Loucy (cell line): ENCODE data around the gene GPR61.

Source experiments
- EZH2phosphoT487 ChIP-seq: fragments of 200-600 bp; IDR thresholded peaks from 2 replicates; pipeline ENCODE4 v1.6.1; 2018; ENCODE audit warnings: antibody characterized with exemption, mild to moderate bottlenecking, moderate library complexity, borderline replicate concordance
- TF ChIP-seq, protein P1 (sequence below): fragments of 200-600 bp; sonication (generic); conservative IDR thresholded peaks from 2 replicates; pipeline ENCODE4 v1.5.1; 2014; ENCODE audit warnings: mild to moderate bottlenecking, antibody characterized with exemption, low read length

DNA sequence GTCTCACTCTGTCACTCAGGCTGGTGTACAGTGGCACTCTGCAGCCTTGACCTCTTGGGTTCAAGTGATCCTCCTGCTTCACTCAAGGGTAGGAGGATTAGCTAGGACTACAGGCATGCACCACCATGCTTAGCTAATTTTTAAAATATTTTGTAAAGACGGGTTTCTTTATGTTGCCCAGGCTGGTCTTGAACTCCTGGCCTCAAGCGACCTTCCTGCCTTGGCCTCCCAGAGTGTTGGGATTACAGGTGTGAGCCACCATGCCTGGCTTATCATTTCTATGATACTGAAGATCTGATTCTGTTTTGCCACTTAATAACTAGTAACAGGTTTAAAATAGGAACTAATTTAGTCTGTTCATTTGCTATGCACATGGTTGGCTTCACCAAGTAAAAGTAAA, 42.3 kb downstream of the GPR61 start:
- TF ChIP-seq, protein P1, sequence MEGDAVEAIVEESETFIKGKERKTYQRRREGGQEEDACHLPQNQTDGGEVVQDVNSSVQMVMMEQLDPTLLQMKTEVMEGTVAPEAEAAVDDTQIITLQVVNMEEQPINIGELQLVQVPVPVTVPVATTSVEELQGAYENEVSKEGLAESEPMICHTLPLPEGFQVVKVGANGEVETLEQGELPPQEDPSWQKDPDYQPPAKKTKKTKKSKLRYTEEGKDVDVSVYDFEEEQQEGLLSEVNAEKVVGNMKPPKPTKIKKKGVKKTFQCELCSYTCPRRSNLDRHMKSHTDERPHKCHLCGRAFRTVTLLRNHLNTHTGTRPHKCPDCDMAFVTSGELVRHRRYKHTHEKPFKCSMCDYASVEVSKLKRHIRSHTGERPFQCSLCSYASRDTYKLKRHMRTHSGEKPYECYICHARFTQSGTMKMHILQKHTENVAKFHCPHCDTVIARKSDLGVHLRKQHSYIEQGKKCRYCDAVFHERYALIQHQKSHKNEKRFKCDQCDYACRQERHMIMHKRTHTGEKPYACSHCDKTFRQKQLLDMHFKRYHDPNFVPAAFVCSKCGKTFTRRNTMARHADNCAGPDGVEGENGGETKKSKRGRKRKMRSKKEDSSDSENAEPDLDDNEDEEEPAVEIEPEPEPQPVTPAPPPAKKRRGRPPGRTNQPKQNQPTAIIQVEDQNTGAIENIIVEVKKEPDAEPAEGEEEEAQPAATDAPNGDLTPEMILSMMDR, result no peak
- no peak for TF ChIP-seq EZH2phosphoT487
